ENCODE results near the gene LRRC15. TPM values are rescaled to one million over a fixed set of nuclear protein-coding genes. Genes with fewer than 3 reads are reported as not detected.

Gene LRRC15
- total RNA-seq, 1 donor, result 3.6 TPM

DNA sequence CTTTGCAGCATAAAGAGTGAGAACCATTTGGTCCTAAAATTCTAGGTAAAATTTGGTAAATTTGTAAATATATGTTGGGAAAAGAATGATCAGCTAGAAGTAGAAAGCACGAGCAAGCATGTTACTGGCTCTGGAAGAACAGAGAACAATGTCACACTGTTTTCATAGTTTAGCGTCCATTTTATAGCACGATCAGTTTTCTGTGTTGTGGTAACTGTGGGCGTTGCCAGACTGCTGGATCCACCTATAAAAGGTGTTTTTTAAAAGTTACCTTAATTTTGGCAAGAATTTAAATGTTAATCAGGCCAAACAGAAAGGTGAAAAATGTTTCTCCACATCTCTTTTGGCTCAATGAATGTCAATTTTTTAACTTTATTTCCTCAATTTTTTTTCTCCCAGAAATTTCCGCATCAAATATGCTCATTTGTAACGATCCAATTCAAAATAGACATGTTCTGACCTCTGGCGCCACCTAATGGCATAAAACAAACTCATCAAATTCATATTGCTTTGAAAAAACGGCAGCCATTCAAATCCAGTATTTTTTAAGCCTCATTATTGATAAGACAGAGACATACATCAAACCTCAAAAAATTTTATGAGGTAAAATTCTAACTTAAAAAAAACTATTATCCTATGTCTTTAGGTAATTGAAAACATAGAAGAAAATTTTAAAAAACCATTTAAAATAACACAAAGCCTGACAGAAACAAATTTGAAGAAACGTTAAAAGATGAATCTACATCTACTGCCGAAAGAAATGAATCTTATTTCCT lies 35.0 kb upstream of the LRRC15 start:
- Histone ChIP-seq H3K36me3 (ENCODE audit: insufficient read depth, low read length) (peaks cover 59% of the 10 kb centered on the region), H3K9me3 (ENCODE audit: low read depth, low read length) (no peaks in the 10 kb centered on the region), H3K4me2 (ENCODE audit: insufficient read depth, low read length) (no peak overlapping the region), H4K20me1 (ENCODE audit: insufficient read depth, low read length) (peaks cover 4% of the 10 kb centered on the region), H2AFZ (ENCODE audit: low read length) (no peak overlapping the region), H3K4me1 (ENCODE audit: insufficient read depth, low read length) (no peaks in the 10 kb centered on the region), H3K27ac (ENCODE audit: low read depth, low read length) (no peak overlapping the region), H3K27me3 (ENCODE audit: insufficient read depth, low read length) (no peaks in the 10 kb centered on the region), H3K4me3 (ENCODE audit: insufficient read depth, low read length) (no peak overlapping the region), H3K79me2 (ENCODE audit: insufficient read depth, low read length) (peaks cover 5% of the 10 kb centered on the region)
- TF ChIP-seq, protein P1, sequence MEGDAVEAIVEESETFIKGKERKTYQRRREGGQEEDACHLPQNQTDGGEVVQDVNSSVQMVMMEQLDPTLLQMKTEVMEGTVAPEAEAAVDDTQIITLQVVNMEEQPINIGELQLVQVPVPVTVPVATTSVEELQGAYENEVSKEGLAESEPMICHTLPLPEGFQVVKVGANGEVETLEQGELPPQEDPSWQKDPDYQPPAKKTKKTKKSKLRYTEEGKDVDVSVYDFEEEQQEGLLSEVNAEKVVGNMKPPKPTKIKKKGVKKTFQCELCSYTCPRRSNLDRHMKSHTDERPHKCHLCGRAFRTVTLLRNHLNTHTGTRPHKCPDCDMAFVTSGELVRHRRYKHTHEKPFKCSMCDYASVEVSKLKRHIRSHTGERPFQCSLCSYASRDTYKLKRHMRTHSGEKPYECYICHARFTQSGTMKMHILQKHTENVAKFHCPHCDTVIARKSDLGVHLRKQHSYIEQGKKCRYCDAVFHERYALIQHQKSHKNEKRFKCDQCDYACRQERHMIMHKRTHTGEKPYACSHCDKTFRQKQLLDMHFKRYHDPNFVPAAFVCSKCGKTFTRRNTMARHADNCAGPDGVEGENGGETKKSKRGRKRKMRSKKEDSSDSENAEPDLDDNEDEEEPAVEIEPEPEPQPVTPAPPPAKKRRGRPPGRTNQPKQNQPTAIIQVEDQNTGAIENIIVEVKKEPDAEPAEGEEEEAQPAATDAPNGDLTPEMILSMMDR (IDR thresholded peaks at IDR 0.05; ENCODE audit: extremely low read depth, low read depth, low read length), result peak; percentile 67
- DNase-seq (ENCODE audit: insufficient read length, low spot score, missing footprints), result no peak

DNA sequence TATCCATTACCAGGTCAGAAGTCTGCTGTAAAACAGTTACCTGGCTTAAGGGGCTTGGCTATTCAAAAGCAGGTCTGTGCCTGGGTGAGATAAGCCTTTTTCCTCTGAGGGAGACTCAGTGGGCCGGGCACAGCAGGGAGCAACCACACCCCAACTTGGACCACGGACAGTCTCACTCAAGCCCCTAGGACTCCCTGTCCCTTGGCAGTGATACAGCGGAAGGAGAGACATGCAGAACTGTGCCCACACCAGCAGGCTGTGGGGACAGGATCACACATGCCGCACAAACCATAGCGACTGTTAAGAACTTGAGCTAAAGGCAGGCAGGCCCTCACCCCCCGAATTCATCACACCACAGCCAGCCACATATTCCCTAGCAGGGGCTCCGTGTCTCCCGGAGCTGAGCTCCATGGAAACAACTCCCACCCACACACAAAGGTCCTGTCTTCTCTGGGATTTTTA lies 32.4 kb upstream of the LRRC15 start:
- Histone ChIP-seq H3K27ac (ENCODE audit: low read depth, low read length) (no peak overlapping the region), H3K4me2 (ENCODE audit: insufficient read depth, low read length) (no peak overlapping the region), H3K9me3 (ENCODE audit: low read depth, low read length) (no peaks in the 10 kb centered on the region), H3K36me3 (ENCODE audit: insufficient read depth, low read length) (peaks cover 35% of the 10 kb centered on the region), H3K4me3 (ENCODE audit: insufficient read depth, low read length) (no peak overlapping the region), H2AFZ (ENCODE audit: low read length) (no peak overlapping the region), H4K20me1 (ENCODE audit: insufficient read depth, low read length) (peaks cover 4% of the 10 kb centered on the region), H3K27me3 (ENCODE audit: insufficient read depth, low read length) (no peaks in the 10 kb centered on the region), H3K79me2 (ENCODE audit: insufficient read depth, low read length) (no peaks in the 10 kb centered on the region), H3K4me1 (ENCODE audit: insufficient read depth, low read length) (peaks cover 3% of the 10 kb centered on the region)
- DNase-seq (ENCODE audit: insufficient read length, low spot score, missing footprints), result no peak
- TF ChIP-seq, protein P1 (IDR thresholded peaks at IDR 0.05; ENCODE audit: extremely low read depth, low read depth, low read length), result no peak

DNA sequence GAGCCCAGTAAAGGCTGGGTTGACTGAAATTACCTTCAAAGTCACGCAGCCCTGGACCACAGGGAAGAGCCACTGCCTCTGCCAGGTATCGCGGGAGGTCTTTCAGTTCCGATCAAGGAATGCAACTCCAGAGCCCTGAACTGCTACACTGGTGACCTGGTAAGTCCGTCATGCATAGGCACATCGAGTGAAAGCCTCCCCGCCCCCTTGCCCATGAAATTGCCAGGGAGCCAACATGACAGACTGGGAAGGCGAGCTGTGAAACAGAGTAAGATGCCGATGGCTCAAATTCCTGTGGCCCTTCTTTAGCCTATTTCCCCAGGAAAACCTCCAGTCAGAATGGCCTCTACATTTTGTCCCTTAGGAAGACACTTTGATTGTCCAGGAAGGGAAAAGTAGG lies 31.8 kb upstream of the LRRC15 start:
- Histone ChIP-seq H3K79me2 (ENCODE audit: insufficient read depth, low read length) (no peaks in the 10 kb centered on the region), H3K9me3 (ENCODE audit: low read depth, low read length) (no peaks in the 10 kb centered on the region), H4K20me1 (ENCODE audit: insufficient read depth, low read length) (peaks cover 4% of the 10 kb centered on the region), H2AFZ (ENCODE audit: low read length) (no peak overlapping the region), H3K27me3 (ENCODE audit: insufficient read depth, low read length) (no peaks in the 10 kb centered on the region), H3K36me3 (ENCODE audit: insufficient read depth, low read length) (peaks cover 30% of the 10 kb centered on the region), H3K27ac (ENCODE audit: low read depth, low read length) (no peak overlapping the region), H3K4me1 (ENCODE audit: insufficient read depth, low read length) (peaks cover 3% of the 10 kb centered on the region), H3K4me2 (ENCODE audit: insufficient read depth, low read length) (no peak overlapping the region), H3K4me3 (ENCODE audit: insufficient read depth, low read length) (no peak overlapping the region)
- no peak for DNase-seq (ENCODE audit: insufficient read length, low spot score, missing footprints)
- TF ChIP-seq, protein P1 (IDR thresholded peaks at IDR 0.05; ENCODE audit: extremely low read depth, low read depth, low read length), result no peak

DNA sequence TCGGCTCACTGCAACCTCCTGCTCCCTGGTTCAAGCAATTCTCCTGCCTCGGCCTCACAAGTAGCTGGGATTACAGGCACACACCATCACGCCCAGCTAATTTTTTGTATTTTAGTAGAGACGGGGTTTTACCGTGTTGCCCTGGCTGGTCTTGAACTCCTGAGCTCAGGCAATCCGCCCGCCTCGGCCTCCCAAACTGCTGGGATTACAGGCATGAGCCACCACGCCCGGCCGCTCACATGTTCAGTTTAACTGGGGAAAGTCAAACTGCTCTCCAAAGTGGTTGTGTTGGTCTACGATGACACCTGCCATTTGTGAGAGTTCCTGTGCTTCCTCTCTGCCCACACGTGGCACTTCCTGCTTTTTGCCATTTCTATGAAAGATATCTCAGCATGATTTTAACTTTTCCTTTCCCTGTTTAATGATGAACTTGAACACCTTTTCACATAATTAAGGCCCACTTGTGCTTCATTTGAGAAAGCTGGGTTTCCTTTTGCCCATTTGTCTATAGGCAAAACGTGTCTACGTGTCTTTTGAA lies 30.4 kb upstream of the LRRC15 start:
- Histone ChIP-seq H3K79me2 (ENCODE audit: insufficient read depth, low read length) (no peaks in the 10 kb centered on the region), H3K27ac (ENCODE audit: low read depth, low read length) (no peak overlapping the region), H3K4me3 (ENCODE audit: insufficient read depth, low read length) (no peak overlapping the region), H3K4me2 (ENCODE audit: insufficient read depth, low read length) (no peak overlapping the region), H2AFZ (ENCODE audit: low read length) (no peak overlapping the region), H3K27me3 (ENCODE audit: insufficient read depth, low read length) (no peaks in the 10 kb centered on the region), H3K36me3 (ENCODE audit: insufficient read depth, low read length) (peaks cover 16% of the 10 kb centered on the region), H3K4me1 (ENCODE audit: insufficient read depth, low read length) (peaks cover 3% of the 10 kb centered on the region), H4K20me1 (ENCODE audit: insufficient read depth, low read length) (peaks cover 4% of the 10 kb centered on the region), H3K9me3 (ENCODE audit: low read depth, low read length) (no peaks in the 10 kb centered on the region)
- TF ChIP-seq, protein P1 (IDR thresholded peaks at IDR 0.05; ENCODE audit: extremely low read depth, low read depth, low read length), result no peak
- DNase-seq (ENCODE audit: insufficient read length, low spot score, missing footprints), result no peak
